Sigmoid colon (tissue), 4 donors: ENCODE results near the gene ODF4.

ENCODE experiments used
- CTCF ChIP-seq, 4 experiments: fragments of 450-650 bp in 3 of 4; fragments of 200-600 bp in 1 of 4; IDR thresholded peaks; one replicate each; pipeline ENCODE4 v1.5.1; 2016 to 2019; ENCODE audit warnings: antibody characterized with exemption in 4 of 4, mild to moderate bottlenecking in 3 of 4, moderate library complexity in 2 of 4
- EP300 ChIP-seq, 4 donors: sonication (generic); formaldehyde crosslinking; IDR thresholded peaks; one replicate each; pipeline ENCODE4 v1.6.1; 2017; ENCODE audit warnings: antibody characterized with exemption in 4 of 4
- POLR2A ChIP-seq, 2 donors: fragments of 450-650 bp; IDR thresholded peaks; one replicate each; pipeline ENCODE4 v1.6.1; 2016; ENCODE audit warnings: antibody characterized with exemption in 2 of 2, mild to moderate bottlenecking in 2 of 2, moderate library complexity in 2 of 2

GRCh38 chr17:8318010-8318935, 21.4 kb upstream of the ODF4 start:
- TF ChIP-seq CTCF (IDR thresholded peaks at IDR 0.05) (no peak), POLR2A (IDR thresholded peaks at IDR 0.05) (no peak), EP300 (IDR thresholded peaks at IDR 0.05) (no peak)
